Memory B cell (primary cell): ENCODE measurements around the gene UGT1A1.

Source experiments
- ATAC-seq: fragments of 150-1000 bp; cut with Tn5 transposase; 2 replicates; pipeline ENCODE4 v1.10.0; 2021; ENCODE audit warnings: low read depth, mild to moderate bottlenecking, moderate library complexity
- DNase-seq, 2 donors: peaks; one replicate each; pipeline ENCODE4 v3.0.0; 2022; ENCODE audit warnings: low spot score in 2 of 2
- H3K27ac Mint-ChIP-seq: one replicate; pipeline ENCODE4 v1.8.0; 2022; ENCODE audit warnings: mild to moderate bottlenecking, moderate library complexity, mixed read lengths
- H3K27me3 Mint-ChIP-seq: one replicate; pipeline ENCODE4 v1.8.0; 2022; ENCODE audit warnings: mixed read lengths
- H3K36me3 Mint-ChIP-seq: one replicate; pipeline ENCODE4 v1.8.0; 2022; ENCODE audit warnings: mild to moderate bottlenecking, mixed read lengths
- H3K4me1 Mint-ChIP-seq: one replicate; pipeline ENCODE4 v1.8.0; 2022; ENCODE audit warnings: mixed read lengths
- H3K4me3 Mint-ChIP-seq: one replicate; pipeline ENCODE4 v1.8.0; 2022; ENCODE audit warnings: mild to moderate bottlenecking, moderate library complexity, mixed read lengths
- H3K9me3 Mint-ChIP-seq: one replicate; pipeline ENCODE4 v1.8.0; 2022; ENCODE audit warnings: mixed read lengths

Gene UGT1A1

DNA sequence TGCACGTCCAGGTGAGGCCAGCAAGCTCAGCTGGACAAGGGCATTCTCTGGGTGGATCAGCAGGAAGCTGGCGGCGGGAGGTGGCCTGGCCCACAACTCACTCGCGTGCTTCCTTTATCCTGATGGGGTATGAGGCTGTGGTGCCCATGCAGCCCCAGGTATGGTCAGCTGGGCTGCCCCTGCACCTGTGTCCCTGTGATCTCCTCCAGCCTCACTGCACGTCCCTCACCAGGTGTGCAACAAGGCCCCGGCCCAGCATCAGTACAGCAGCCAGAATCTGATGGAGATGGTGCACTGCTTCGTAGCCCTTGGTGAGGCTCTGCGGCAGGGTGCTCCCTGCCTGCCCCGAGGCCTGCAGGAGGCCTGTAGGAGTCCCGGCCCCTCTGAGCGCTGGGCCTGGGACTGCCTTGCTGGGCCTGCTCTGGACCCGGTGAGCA lies 35.7 kb downstream of the UGT1A1 start:
- ATAC-seq (no peak), DNase-seq (no peak)
- Mint-ChIP-seq H3K36me3 (no peaks in the 10 kb centered on the region), H3K4me1 (no peaks in the 10 kb centered on the region), H3K27me3 (peaks cover 3% of the 10 kb centered on the region), H3K4me3 (no peak overlapping the region), H3K9me3 (no peaks in the 10 kb centered on the region), H3K27ac (no peak overlapping the region)

DNA sequence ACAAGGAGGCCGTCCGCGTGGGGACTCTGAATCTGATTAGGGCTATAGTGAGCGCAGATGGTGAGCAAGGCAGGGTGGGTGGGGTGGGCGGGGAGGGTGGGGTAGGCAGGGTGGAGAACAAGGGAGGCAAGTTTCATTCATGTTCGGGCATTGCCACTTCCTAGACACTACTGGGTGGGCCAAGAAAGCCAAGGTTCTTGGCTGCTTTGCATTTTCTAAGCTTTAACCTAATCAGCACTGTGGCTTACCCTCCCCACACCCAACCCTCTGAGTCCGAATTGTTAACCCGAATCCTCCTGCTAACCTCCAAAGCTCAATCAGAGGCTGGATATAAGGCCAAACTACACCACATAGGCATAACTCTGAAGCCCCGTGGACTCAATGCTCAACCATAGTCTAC lies 36.2 kb downstream of the UGT1A1 start:
- no peaks in the 10 kb centered on the region for H3K36me3 Mint-ChIP-seq
- no peaks in the 10 kb centered on the region for H3K9me3 Mint-ChIP-seq

DNA sequence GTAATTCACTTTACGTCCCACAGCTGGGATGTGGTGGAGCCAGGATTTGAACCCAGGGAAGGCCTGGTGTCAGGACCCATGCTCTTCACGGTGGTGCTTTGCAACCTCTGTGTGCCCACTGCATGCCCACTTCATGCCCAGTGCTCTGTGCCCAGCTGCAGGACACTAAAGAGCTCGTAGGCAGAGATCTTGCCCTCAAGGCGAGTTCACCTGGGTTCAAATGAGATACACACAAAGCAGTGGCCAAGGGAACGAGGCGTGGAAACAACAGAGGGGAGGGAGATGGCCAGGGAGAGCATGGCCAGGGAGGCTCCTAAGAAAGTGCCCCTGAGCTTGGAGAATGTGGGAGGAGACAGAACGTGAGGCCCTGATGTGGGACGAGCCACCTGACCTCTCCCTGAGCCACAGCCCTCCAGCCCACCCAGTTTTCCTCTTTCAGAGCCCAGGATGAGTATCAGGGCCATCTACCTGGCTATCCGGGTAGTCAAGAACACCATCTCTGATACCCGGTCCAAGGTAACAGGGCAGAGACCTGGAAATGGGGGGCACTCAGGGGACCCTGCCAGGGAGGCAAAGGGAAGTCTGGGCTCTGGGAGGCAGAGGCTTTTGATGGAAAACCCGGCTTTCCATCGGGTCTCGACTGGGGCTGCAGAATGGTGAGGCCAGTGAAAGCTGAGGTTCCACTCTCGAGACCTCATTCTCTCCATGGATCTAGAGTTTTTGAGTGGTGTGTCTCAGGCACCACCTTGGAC lies 38.4 kb downstream of the UGT1A1 start:
- no peak for ATAC-seq
- H3K4me1 Mint-ChIP-seq: no peaks in the 10 kb centered on the region
- H3K27me3 Mint-ChIP-seq: peaks cover 3% of the 10 kb centered on the region
- no peak for DNase-seq
- no peak overlapping the region for H3K27ac Mint-ChIP-seq
- H3K9me3 Mint-ChIP-seq: no peaks in the 10 kb centered on the region
- no peaks in the 10 kb centered on the region for H3K36me3 Mint-ChIP-seq
- no peak overlapping the region for H3K4me3 Mint-ChIP-seq

More for the DNA sequence above, 36.2 kb downstream of the UGT1A1 start:
- Mint-ChIP-seq H3K27ac (no peak overlapping the region), H3K4me1 (no peaks in the 10 kb centered on the region), H3K4me3 (no peak overlapping the region), H3K27me3 (peaks cover 1% of the 10 kb centered on the region)
- DNase-seq (no peak), ATAC-seq (no peak)

DNA sequence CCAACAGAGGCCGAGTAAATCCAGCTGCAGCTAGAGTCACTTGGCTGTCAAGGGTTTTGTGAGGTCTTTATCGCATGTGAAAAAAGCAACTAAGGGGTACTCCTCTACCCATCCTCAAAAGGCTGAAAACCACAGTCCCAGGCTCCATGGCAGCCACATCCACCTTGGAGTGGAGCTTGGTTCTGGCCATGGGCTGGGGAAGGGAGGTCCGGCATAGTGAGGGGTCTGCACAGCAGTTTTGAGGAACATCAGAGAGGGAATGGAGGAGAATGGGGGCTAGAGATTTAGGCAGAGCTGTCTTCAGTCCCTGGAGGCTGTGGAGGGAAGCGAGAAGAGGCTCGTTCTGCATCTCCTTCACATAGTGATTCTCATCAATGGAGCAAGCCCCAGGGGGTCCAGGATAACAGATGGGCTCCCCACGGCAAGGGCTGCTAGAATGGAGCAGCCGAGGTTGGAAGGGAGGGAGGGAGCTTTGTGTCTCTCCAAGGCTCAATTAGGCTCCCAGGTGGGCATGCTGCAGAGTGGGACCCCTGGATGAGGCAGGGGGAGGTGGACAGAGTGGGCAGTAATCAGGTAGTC lies 39.1 kb downstream of the UGT1A1 start:
- Mint-ChIP-seq H3K36me3 (no peaks in the 10 kb centered on the region), H3K27me3 (peaks cover 5% of the 10 kb centered on the region), H3K9me3 (no peaks in the 10 kb centered on the region), H3K4me3 (no peak overlapping the region), H3K27ac (no peak overlapping the region), H3K4me1 (no peaks in the 10 kb centered on the region)
- ATAC-seq: no peak
- DNase-seq: no peak

DNA sequence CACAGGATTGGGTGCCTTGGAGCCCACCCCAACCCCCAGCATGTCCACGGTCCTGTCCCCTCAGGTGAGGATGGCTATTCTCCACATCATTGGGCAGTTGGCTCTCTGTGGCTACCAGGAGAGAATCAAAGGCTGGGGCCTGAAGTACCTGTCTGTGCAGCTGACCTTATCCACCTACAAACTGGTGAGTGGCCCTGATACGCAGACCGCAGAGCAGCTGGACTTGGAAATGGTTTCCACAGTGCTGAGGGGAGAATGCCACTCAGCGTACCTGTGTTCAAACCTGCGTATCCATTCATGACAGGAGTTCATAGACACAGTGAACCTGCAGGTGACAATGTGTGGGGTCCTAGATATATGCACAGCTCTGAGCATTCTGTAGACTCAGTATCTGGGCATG lies 39.6 kb downstream of the UGT1A1 start:
- Mint-ChIP-seq H3K9me3 (no peaks in the 10 kb centered on the region), H3K4me1 (no peaks in the 10 kb centered on the region), H3K27ac (no peak overlapping the region), H3K27me3 (peaks cover 7% of the 10 kb centered on the region), H3K4me3 (no peak overlapping the region), H3K36me3 (no peaks in the 10 kb centered on the region)
- ATAC-seq (no peak), DNase-seq (no peak)

GRCh38 chr2:233800208-233800607 lies 40.1 kb downstream of the UGT1A1 start:
- H3K27me3 Mint-ChIP-seq: peaks cover 7% of the 10 kb centered on the region
- H3K9me3 Mint-ChIP-seq: no peaks in the 10 kb centered on the region
- H3K4me3 Mint-ChIP-seq: no peak overlapping the region
- no peak for ATAC-seq
- H3K36me3 Mint-ChIP-seq: no peaks in the 10 kb centered on the region
- H3K4me1 Mint-ChIP-seq: no peaks in the 10 kb centered on the region
- no peak for DNase-seq
- H3K27ac Mint-ChIP-seq: no peak overlapping the region

DNA sequence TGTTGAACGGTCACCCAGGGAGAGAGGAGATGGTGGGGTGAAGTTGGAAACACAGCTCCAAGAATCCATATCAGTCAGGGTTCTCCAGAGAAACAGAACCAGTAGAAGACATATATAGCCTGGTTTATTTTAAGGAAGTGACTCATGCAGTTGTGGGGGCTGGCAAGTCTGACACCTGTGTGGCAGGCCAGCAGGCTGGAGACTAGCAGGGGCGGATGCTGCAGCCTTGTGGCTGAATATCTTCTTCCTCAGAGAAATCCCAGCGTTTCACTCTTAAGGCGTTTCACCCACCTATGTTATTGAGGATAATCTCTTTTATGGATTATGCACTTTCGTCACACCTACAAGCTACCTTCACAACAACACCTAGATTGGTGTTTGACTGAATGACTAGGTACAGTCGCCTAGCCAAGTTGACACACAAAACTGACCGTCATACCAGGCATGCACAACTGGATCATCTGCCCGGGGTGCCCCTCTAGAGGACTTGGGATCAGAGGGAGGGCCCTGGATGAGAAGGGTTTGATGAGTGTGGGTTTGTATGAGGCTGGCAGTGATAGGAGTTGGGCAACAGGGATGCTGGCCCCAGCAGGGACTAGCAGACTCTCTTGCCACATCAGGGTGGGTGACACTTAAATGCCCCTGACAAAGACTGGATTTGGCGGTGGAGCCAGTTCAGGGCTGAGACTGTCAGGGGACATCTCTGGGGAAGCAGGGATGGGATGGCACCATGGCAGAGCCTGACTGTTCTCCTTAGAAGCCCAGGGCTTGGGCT lies 41.5 kb downstream of the UGT1A1 start:
- ATAC-seq (peak; percentile 53), DNase-seq (no peak)
- no peak overlapping the region for H3K27ac Mint-ChIP-seq
- H3K9me3 Mint-ChIP-seq: no peaks in the 10 kb centered on the region
- H3K36me3 Mint-ChIP-seq: no peaks in the 10 kb centered on the region
- H3K4me3 Mint-ChIP-seq: no peak overlapping the region
- H3K27me3 Mint-ChIP-seq: peaks cover 7% of the 10 kb centered on the region
- no peaks in the 10 kb centered on the region for H3K4me1 Mint-ChIP-seq

DNA sequence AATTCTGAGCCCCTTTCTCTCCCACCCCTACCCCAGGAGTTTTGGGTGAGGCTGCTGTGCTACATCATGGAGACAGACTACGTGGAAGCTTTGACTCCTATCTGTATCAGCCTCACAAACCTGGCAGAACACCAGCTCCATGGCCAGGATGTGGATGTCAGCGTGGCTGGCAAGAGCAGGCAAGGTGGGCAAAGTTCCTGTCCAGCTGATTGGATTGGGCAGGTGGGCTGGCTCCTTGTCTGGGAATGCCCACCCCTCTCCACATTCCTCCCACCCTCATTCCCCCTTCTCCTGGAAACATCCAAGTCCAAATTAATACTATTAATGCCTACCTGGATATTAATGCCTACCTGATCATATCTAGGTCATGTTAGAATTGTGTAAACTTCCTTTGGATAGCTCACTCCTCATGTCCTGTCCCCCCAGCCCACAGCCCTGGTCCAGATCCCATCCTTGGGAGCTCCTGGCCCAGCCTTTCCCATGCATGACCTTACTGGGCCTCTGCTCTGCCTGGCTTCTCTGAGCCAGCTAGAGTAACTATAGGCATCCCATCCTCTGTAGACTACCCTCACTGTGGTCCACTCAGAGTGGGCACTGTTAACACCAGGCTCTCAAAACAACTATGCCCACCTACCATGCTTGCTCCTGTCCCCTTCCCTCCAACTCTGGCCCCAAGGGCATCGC lies 42.2 kb downstream of the UGT1A1 start:
- no peak for DNase-seq
- ATAC-seq: no peak
- no peak overlapping the region for H3K4me3 Mint-ChIP-seq
- no peaks in the 10 kb centered on the region for H3K4me1 Mint-ChIP-seq
- no peaks in the 10 kb centered on the region for H3K9me3 Mint-ChIP-seq
- H3K27ac Mint-ChIP-seq: no peak overlapping the region
- H3K36me3 Mint-ChIP-seq: no peaks in the 10 kb centered on the region
- peaks cover 7% of the 10 kb centered on the region for H3K27me3 Mint-ChIP-seq

- Mint-ChIP-seq H3K36me3 (no peaks in the 10 kb centered on the region), H3K4me1 (no peaks in the 10 kb centered on the region), H3K4me3 (no peak overlapping the region), H3K27me3 (peaks cover 6% of the 10 kb centered on the region), H3K9me3 (no peaks in the 10 kb centered on the region), H3K27ac (no peak overlapping the region)
- ATAC-seq (no peak), DNase-seq (no peak)
Measured at GRCh38 chr2:233803292-233803911, 43.3 kb downstream of the UGT1A1 start.

GRCh38 chr2:233803994-233804393 lies 43.9 kb downstream of the UGT1A1 start:
- DNase-seq (no peak), ATAC-seq (no peak)
- Mint-ChIP-seq H3K27me3 (peaks cover 6% of the 10 kb centered on the region), H3K4me3 (no peak overlapping the region), H3K36me3 (no peaks in the 10 kb centered on the region), H3K4me1 (no peaks in the 10 kb centered on the region), H3K27ac (no peak overlapping the region), H3K9me3 (no peaks in the 10 kb centered on the region)

- H3K27ac Mint-ChIP-seq: no peak overlapping the region
- no peaks in the 10 kb centered on the region for H3K9me3 Mint-ChIP-seq
- ATAC-seq: no peak
- no peaks in the 10 kb centered on the region for H3K4me1 Mint-ChIP-seq
- no peaks in the 10 kb centered on the region for H3K36me3 Mint-ChIP-seq
- DNase-seq: no peak
- peaks cover 14% of the 10 kb centered on the region for H3K27me3 Mint-ChIP-seq
- no peak overlapping the region for H3K4me3 Mint-ChIP-seq
Measured at GRCh38 chr2:233807215-233807865, 47.3 kb downstream of the UGT1A1 start.

- Mint-ChIP-seq H3K27ac (no peak overlapping the region), H3K9me3 (no peaks in the 10 kb centered on the region), H3K4me3 (no peak overlapping the region), H3K36me3 (no peaks in the 10 kb centered on the region), H3K4me1 (no peaks in the 10 kb centered on the region), H3K27me3 (peaks cover 12% of the 10 kb centered on the region)
- ATAC-seq: no peak
- no peak for DNase-seq
Measured at GRCh38 chr2:233807966-233808935, 48.2 kb downstream of the UGT1A1 start.
